Trophoblast cell (in vitro differentiated cells and primary cell): ENCODE data around the gene ST7.

ENCODE experiments used
- DNase-seq, 2 donors: peaks; one replicate each; pipeline ENCODE4 v3.0.0-alpha.2; 2016
- H2AFZ ChIP-seq: 2 replicates; pipeline ENCODE4 v1.6.1; 2013; ENCODE audit warnings: low read length, moderate library complexity, mild to moderate bottlenecking; ENCODE audit not compliant: insufficient read depth, poor library complexity
- H2AK5ac ChIP-seq: 2 replicates; pipeline ENCODE4 v1.6.1; 2013; ENCODE audit warnings: mild to moderate bottlenecking, low read length
- H2BK120ac ChIP-seq: 2 replicates; pipeline ENCODE4 v1.6.1; 2013; ENCODE audit warnings: low read length, mild to moderate bottlenecking, moderate library complexity; ENCODE audit not compliant: insufficient read depth, poor library complexity
- H2BK12ac ChIP-seq: 2 replicates; pipeline ENCODE4 v1.6.1; 2013; ENCODE audit warnings: mild to moderate bottlenecking, low read length, moderate library complexity
- H2BK5ac ChIP-seq: 2 replicates; pipeline ENCODE4 v1.6.1; 2013; ENCODE audit warnings: low read length, low read depth, moderate library complexity, mild to moderate bottlenecking; ENCODE audit not compliant: poor library complexity
- H3K14ac ChIP-seq: 2 replicates; pipeline ENCODE4 v1.6.1; 2013; ENCODE audit warnings: mild to moderate bottlenecking, low read length
- H3K18ac ChIP-seq: 2 replicates; pipeline ENCODE4 v1.6.1; 2013; ENCODE audit warnings: mild to moderate bottlenecking, low read length
- H3K23ac ChIP-seq: 2 replicates; pipeline ENCODE4 v1.6.1; 2013; ENCODE audit warnings: low read length
- H3K27ac ChIP-seq: 2 replicates; pipeline ENCODE4 v1.5.1; 2013; ENCODE audit warnings: low read depth, mild to moderate bottlenecking, inconsistent platforms, low read length, moderate library complexity
- H3K27me3 ChIP-seq: 2 replicates; pipeline ENCODE4 v1.6.1; 2013; ENCODE audit warnings: inconsistent platforms, mild to moderate bottlenecking, low read length, moderate library complexity; ENCODE audit not compliant: insufficient read depth
- H3K36me3 ChIP-seq, 2 experiments: 1 replicate in 1 of 2; 2 replicates in 1 of 2; pipeline ENCODE4 v1.6.1; 2013; ENCODE audit warnings: low read length in 2 of 2, mild to moderate bottlenecking in 2 of 2, moderate library complexity in 1 of 2; ENCODE audit not compliant: insufficient read depth in 2 of 2, control insufficient read depth in 1 of 2
- H3K4ac ChIP-seq: 2 replicates; pipeline ENCODE4 v1.6.1; 2013; ENCODE audit warnings: low read depth, mild to moderate bottlenecking, low read length, moderate library complexity
- H3K4me1 ChIP-seq, 2 experiments: 1 replicate in 1 of 2; 2 replicates in 1 of 2; pipeline ENCODE4 v1.6.1; 2013; ENCODE audit warnings: low read length in 2 of 2, mild to moderate bottlenecking in 2 of 2, moderate library complexity in 1 of 2; ENCODE audit not compliant: insufficient read depth in 2 of 2, control insufficient read depth in 1 of 2
- H3K4me2 ChIP-seq: 2 replicates; pipeline ENCODE4 v1.6.1; 2013; ENCODE audit warnings: inconsistent platforms, mild to moderate bottlenecking, low read length, moderate library complexity
- H3K4me3 ChIP-seq: 2 replicates; pipeline ENCODE4 v1.5.1; 2013; ENCODE audit warnings: mild to moderate bottlenecking, low read depth, low read length, inconsistent platforms
- H3K79me1 ChIP-seq: one replicate; pipeline ENCODE4 v1.6.1; 2013; ENCODE audit warnings: low read length
- H3K79me2 ChIP-seq: 2 replicates; pipeline ENCODE4 v1.6.1; 2013; ENCODE audit warnings: low read length, mild to moderate bottlenecking; ENCODE audit not compliant: control insufficient read depth, insufficient read depth, poor library complexity
- H3K9ac ChIP-seq: 2 replicates; pipeline ENCODE4 v1.6.1; 2013; ENCODE audit warnings: mild to moderate bottlenecking, low read length
- H3K9me3 ChIP-seq: 2 replicates; pipeline ENCODE4 v1.6.1; 2013; ENCODE audit warnings: low read depth, mild to moderate bottlenecking, control low read depth, inconsistent platforms, low read length; ENCODE audit not compliant: insufficient read depth
- H4K12ac ChIP-seq: 2 replicates; pipeline ENCODE4 v1.6.1; 2013; ENCODE audit warnings: low read depth, mild to moderate bottlenecking, low read length, moderate library complexity
- H4K8ac ChIP-seq: 2 replicates; pipeline ENCODE4 v1.6.1; 2013; ENCODE audit warnings: low read depth, mild to moderate bottlenecking, low read length, moderate library complexity
- H4K91ac ChIP-seq: one replicate; pipeline ENCODE4 v1.6.1; 2013; ENCODE audit warnings: low read depth, mild to moderate bottlenecking, low read length, moderate library complexity
- WGBS: extraction: QIAGEN DNeasy Blood & Tissue Kit; methylation state at CpG from one replicate; pipeline ENCODE4 v1.1.7; 2013; ENCODE audit warnings: missing lambda C conversion rate; ENCODE audit not compliant: insufficient read length, insufficient coverage; ENCODE audit errors: extremely low coverage; 5-methylcytosine and 5-hydroxymethylcytosine counted together

Gene ST7

DNA sequence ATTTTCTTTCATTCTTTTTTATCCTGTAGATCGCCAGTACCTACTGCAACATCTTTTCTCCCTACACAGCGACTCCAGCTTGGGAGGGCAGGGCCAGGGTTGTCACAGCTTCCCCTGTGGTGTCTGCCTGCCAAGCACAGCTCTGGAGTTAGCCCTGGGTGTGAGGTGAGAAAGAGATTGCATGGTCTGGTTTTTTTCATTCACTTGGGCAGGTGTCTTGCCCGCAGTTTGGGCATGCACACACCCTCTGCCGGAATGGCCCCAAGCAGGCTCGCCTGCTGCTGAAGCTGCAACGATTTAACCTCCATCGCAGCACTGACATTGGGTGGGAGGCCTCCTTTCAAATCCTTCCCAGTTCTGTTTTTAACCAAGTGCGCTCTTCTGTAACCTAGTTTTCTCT is 236.8 kb downstream of the ST7 start:
- H3K4ac ChIP-seq = no peak overlapping the region
- H3K36me3 ChIP-seq = peaks cover 0 to 2% of the 10 kb centered on the region in 2 experiments
- no CpG with 5 or more reads among the region's 8 CpGs for WGBS

DNA sequence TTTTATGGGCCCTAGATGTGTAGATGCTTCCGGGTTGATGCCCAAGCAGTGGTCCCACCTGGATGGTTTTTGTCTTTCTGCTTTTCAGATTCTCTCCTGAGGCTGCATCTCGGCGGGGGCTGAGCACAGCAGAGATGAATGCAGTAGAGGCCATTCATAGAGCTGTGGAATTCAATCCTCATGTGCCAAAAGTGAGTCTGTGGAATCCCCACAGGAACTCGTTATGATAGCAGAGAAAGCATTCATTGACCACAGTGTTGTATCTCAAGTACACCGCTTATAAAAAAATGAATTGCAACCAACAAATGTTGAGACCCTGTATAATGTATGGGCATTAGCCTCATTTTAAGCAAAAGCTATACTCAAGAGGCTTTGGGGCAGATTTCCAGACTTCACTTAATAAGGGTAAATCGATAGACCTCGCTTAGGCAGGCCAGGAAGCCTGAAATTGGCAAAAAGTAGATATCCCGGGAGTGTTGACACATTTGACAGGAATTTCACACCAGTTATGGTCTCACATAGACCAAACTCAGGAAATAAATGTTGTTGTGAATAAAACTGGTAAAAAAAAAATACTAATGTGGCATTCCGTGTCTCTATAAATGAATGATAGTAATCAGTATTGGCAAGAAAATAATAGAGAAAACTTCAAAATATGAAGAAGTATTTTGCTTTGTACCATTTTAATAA is 237.6 kb downstream of the ST7 start:
- no peak overlapping the region for H3K9ac ChIP-seq
- no peak overlapping the region for H2BK5ac ChIP-seq
- H3K79me1 ChIP-seq = no peaks in the 10 kb centered on the region
- no peaks in the 10 kb centered on the region for H3K9me3 ChIP-seq
- H4K12ac ChIP-seq = no peak overlapping the region
- H3K4me1 ChIP-seq = no peaks in the 10 kb centered on the region
- H3K4ac ChIP-seq = no peak overlapping the region
- H4K91ac ChIP-seq = no peak overlapping the region
- H3K27ac ChIP-seq = no peak overlapping the region
- H3K27me3 ChIP-seq = no peaks in the 10 kb centered on the region
- peaks cover 0 to 2% of the 10 kb centered on the region in 2 experiments for H3K36me3 ChIP-seq
- H3K23ac ChIP-seq = no peak overlapping the region
- H2BK120ac ChIP-seq = no peak overlapping the region
- no peak for DNase-seq
- no peak overlapping the region for H2BK12ac ChIP-seq
- H3K18ac ChIP-seq = no peak overlapping the region
- no peak overlapping the region for H3K4me2 ChIP-seq
- no peak overlapping the region for H2AFZ ChIP-seq
- H2AK5ac ChIP-seq = no peak overlapping the region
- no peak overlapping the region for H4K8ac ChIP-seq
- no peaks in the 10 kb centered on the region for H3K79me2 ChIP-seq
- no peak overlapping the region for H3K14ac ChIP-seq
- no CpG with 5 or more reads among the region's 9 CpGs for WGBS
- no peak overlapping the region for H3K4me3 ChIP-seq

More for the DNA sequence above, 236.8 kb downstream of the ST7 start:
- H2BK12ac ChIP-seq = no peak overlapping the region
- H3K4me3 ChIP-seq = no peak overlapping the region
- H4K91ac ChIP-seq = no peak overlapping the region
- no peaks in the 10 kb centered on the region for H3K27me3 ChIP-seq
- H3K9ac ChIP-seq = no peak overlapping the region
- H4K8ac ChIP-seq = no peak overlapping the region
- H3K23ac ChIP-seq = no peak overlapping the region
- H2BK5ac ChIP-seq = no peak overlapping the region
- no peaks in the 10 kb centered on the region for H3K79me2 ChIP-seq
- peak in 1 of 2 donors; percentile 37 for DNase-seq
- H2BK120ac ChIP-seq = no peak overlapping the region
- no peak overlapping the region for H2AFZ ChIP-seq
- no peak overlapping the region for H3K18ac ChIP-seq
- no peak overlapping the region for H3K4me2 ChIP-seq
- H3K27ac ChIP-seq = no peak overlapping the region
- no peaks in the 10 kb centered on the region for H3K4me1 ChIP-seq
- no peaks in the 10 kb centered on the region for H3K9me3 ChIP-seq
- no peaks in the 10 kb centered on the region for H3K79me1 ChIP-seq
- H3K14ac ChIP-seq = no peak overlapping the region
- H2AK5ac ChIP-seq = no peak overlapping the region
- no peak overlapping the region for H4K12ac ChIP-seq

DNA sequence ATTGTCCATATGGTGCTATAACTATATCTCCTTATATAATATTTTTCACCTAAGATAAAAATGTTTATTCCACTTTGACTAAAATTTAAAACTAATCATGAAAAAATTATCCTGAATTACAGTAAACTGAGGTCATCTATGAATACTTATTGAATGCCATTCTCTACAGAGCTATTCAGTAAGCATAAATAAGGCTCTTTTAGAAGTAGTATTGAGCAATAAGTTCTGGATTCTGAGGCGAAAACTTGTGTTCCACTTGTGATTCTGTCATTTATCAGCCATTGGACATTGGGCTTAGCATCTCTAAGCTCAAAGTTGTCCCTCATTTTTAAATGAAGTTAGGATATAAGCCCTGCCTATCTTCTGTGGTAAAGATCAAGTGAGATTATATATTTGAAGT is 238.8 kb downstream of the ST7 start:
- H3K27me3 ChIP-seq = no peaks in the 10 kb centered on the region
- H3K18ac ChIP-seq = no peak overlapping the region
- WGBS = no CpG with 5 or more reads among the region's 1 CpG
- H2AFZ ChIP-seq = no peak overlapping the region
- H4K8ac ChIP-seq = no peak overlapping the region
- H2BK120ac ChIP-seq = no peak overlapping the region
- H4K91ac ChIP-seq = no peak overlapping the region
- H3K23ac ChIP-seq = no peak overlapping the region
- H3K14ac ChIP-seq = no peak overlapping the region
- H2AK5ac ChIP-seq = no peak overlapping the region
- no peaks in the 10 kb centered on the region for H3K79me2 ChIP-seq
- H3K4me2 ChIP-seq = no peak overlapping the region
- H3K9me3 ChIP-seq = no peaks in the 10 kb centered on the region
- H3K4me3 ChIP-seq = no peak overlapping the region
- no peak for DNase-seq
- H3K79me1 ChIP-seq = no peaks in the 10 kb centered on the region
- no peak overlapping the region for H4K12ac ChIP-seq
- no peak overlapping the region for H3K27ac ChIP-seq
- peaks cover 0 to 2% of the 10 kb centered on the region in 2 experiments for H3K36me3 ChIP-seq
- H2BK12ac ChIP-seq = no peak overlapping the region
- no peaks in the 10 kb centered on the region for H3K4me1 ChIP-seq
- H3K9ac ChIP-seq = no peak overlapping the region
- no peak overlapping the region for H3K4ac ChIP-seq
- no peak overlapping the region for H2BK5ac ChIP-seq

DNA sequence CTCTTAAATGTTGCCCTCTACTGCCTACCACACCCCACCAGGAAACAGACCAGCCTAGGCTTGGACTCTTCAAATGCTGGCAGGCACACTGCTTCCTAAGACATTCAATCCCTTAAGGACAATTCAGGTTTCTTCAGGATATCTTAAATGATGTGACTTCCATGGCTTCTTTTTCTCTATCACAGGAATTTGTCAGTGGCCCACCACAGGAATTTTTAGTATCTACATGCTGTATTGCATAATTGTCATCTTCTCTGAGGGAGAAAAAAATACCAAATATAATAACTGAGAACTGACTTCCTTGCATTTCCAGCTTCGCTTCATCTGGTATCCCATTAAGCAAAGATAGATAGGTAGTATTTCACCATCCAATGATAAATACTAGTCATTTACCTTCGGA is 240.3 kb downstream of the ST7 start:
- Histone ChIP-seq H4K91ac (no peak overlapping the region), H3K79me1 (no peaks in the 10 kb centered on the region), H3K14ac (no peak overlapping the region), H3K4me1 (no peaks in the 10 kb centered on the region), H3K79me2 (no peaks in the 10 kb centered on the region), H2AK5ac (no peak overlapping the region), H4K8ac (no peak overlapping the region), H3K27ac (no peak overlapping the region), H3K4me3 (no peak overlapping the region), H3K9ac (no peak overlapping the region), H3K9me3 (no peaks in the 10 kb centered on the region), H2BK12ac (no peak overlapping the region), H4K12ac (no peak overlapping the region), H3K4me2 (no peak overlapping the region), H3K18ac (no peak overlapping the region), H2BK5ac (no peak overlapping the region), H3K36me3 (peaks cover 0 to 2% of the 10 kb centered on the region in 2 experiments), H3K27me3 (no peaks in the 10 kb centered on the region), H2BK120ac (no peak overlapping the region), H3K4ac (no peak overlapping the region), H3K23ac (no peak overlapping the region), H2AFZ (no peak overlapping the region)
- no CpG with 5 or more reads among the region's 2 CpGs for WGBS
- DNase-seq = peak in 1 of 2 donors; percentile 54
